Measurements from ENCODE around the gene FRY.

FRY gene

GRCh38 chr13:32175943-32176342 is 144.4 kb downstream of the FRY start:
- no peak for DNase-seq (ENCODE audit: low spot score)

DNA sequence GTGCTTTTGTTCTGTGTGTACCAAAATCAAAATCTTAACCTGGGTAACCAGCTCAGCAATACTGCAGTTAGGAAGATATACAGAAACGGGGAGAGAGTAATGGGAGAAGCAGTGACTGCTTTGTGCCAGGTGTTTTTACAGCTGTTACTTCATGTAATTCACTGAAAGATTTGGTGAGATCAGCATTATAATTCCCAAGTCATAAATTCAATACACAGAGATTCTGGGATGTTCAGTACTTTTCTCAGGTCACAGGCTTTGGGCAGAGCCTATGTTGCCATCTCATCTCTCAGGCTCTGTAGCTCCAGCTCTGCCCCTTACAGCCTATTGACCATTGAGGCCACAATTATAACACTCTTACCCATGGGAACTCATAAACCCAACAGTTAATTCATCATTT is 145.1 kb downstream of the FRY start:
- DNase-seq (ENCODE audit: low spot score), result no peak

- no peak for DNase-seq (ENCODE audit: low spot score)
Measured at GRCh38 chr13:32178763-32179162, 147.2 kb downstream of the FRY start.

DNA sequence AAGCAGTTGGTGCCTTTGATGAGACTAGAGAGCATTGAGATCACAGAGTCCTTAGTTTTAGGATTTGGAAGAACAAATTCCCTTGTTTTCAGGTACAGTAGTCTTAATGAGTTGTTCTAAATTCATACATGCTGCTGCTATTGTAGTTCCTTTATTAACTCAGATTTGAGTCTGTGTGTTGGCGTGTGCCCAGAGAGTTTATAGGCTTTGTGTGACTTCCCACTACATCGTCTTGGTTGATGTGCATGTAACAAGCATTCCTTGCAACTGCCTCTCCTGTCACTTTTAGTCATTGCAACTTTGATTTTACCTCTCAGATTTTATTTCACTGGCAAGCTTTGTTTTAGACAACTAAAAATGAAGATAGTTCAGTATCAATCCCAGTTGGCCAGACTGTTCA is 148.1 kb downstream of the FRY start:
- no peak for DNase-seq (ENCODE audit: low spot score)

DNA sequence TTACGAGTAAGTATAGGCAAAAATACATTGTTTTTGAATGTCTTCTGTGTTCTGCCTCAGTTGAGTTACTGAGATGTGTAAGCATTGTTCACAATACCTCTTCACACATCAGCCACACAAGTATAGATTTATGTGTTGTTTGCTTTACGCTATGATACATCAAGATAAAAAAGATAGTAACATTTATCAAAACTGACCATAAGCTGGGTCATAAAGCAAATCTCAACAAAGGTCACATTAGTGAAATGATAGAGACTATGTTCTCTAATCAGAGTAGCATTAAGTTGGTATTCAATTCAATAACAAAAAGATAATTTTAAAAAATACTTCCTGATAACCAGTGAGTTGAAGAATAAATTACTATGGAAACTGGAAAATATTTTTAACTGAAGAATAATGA is 156.1 kb downstream of the FRY start:
- DNase-seq (ENCODE audit: low spot score), result no peak

DNA sequence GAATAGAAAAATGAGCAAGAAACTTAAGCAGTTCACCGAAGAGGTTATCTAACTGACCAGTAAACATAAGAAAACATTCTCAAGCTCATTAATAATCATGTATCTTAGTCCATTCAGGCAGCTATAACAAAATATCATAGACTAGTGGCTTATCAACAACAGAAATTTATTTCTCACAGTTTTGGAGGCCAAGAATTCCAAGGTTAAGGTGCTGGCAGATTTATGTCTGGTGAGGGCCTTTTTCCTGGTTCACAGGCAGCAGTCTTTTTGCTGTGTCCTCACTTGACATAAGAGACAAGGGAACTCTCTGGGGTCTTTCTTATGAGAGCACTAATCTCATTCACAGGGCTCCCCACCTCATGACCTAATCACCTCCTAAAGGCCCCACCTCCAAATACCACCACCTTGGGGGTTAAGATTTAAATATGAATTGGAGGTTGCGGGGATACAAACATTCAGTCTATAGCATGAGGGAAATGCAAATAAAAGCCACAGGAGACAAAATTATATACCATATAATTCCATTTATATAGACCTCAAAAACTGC is 160.0 kb downstream of the FRY start:
- DNase-seq (ENCODE audit: low spot score), result no peak

DNA sequence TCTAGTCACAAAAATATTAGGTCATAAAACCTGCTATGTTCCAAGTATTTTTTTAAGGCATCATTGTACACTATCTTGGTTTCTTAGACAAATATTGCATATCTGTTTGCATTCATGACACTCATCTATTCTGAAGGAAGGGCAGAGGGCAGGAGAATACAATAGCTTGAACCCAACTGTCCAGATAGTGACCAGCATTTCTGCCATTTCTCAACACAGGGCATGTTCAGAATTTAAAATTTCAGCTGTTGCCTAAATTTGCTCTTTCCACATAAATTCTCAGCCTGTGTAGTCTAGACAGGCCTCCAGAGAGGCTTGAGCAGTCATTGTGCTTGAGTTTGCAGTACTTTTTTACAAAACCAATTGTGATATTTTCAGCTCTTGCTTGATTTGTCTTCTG is 164.1 kb downstream of the FRY start:
- DNase-seq (ENCODE audit: low spot score), result no peak

GRCh38 chr13:32199168-32199567 is 167.6 kb downstream of the FRY start:
- no peak for DNase-seq (ENCODE audit: low spot score)

DNA sequence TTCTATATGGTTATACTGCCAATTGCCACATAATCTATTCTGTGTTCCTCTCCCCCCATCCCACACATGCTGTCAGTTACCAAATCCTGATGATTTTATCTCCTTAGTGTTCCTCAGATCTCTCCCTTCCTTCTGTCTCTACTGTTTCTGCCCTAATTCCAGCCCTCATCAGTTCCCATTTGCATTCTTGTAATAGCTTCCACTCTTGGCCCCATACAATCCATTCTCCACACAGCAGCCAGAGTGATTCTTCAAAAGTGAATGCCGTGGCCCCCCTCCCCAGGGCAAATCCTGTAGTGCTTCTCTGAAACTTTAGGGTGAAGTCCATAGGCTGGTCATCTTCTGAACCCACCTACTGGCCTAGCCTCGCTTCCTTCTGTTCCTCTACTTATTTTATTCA is 169.2 kb downstream of the FRY start:
- DNase-seq (ENCODE audit: low spot score), result no peak

- DNase-seq (ENCODE audit: low spot score), result no peak
Measured at GRCh38 chr13:32201809-32202208, 170.2 kb downstream of the FRY start.

- no peak for DNase-seq (ENCODE audit: low spot score)
Measured at GRCh38 chr13:32202268-32202667, 170.7 kb downstream of the FRY start.

- no peak for DNase-seq (ENCODE audit: low spot score)
Measured at GRCh38 chr13:32203221-32203620, 171.6 kb downstream of the FRY start.

DNA sequence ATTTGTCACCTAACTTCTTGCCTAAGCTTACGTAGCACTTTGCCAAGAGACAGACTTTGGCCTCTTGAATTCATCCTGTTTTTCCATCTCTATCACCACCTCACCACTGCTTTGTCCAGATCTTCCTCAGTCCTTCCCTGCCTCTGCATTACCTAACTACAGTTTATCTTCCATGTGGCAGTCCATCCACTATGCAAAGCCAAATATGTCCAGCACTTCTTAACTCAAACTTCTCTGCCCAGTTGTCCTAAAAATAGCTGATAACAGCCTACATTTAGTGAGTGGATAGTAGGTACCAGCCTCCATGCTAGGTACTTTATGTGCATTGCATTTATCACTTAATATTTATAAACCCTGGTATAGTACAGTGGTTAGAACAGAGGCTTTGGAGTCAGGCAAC is 172.2 kb downstream of the FRY start:
- no peak for DNase-seq (ENCODE audit: low spot score)

GRCh38 chr13:32205431-32206096 is 174.0 kb downstream of the FRY start:
- no peak for DNase-seq (ENCODE audit: low spot score)

DNA sequence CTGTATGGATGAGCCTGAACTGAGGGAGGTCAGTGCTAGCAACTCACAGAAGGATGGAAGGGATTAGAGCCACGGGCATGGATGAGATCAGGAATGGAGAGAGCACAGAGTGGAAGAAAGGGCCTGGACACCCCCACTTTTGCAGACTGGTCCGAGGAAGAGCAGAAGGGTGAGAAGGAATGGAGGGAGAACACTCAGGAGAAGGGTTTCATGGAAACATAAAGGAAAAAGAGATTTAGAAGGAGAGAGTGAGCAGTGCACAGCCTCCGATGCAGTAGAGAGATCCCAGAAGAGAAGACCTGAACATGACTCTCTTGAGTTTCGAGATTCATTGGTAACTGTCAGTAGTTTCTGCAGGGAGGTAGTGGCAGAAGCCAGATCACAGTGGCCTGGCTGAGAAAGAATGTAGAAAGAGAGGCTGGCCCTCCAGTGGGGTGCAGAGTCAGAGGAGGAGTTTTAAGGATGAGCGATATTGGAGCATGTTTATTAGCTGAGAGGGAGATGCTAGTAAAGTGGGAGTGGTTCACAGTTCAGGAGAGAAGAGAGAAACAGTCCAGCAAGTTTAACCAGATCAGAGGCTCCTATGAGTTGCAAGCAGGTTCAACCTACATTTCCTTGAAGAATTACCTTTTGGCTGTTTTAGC is 174.6 kb downstream of the FRY start:
- no peak for DNase-seq (ENCODE audit: low spot score)

GRCh38 chr13:32208860-32209259 is 177.3 kb downstream of the FRY start:
- DNase-seq (ENCODE audit: low spot score), result no peak

GRCh38 chr13:32209652-32210051 is 178.1 kb downstream of the FRY start:
- DNase-seq (ENCODE audit: low spot score), result no peak

- no peak for DNase-seq (ENCODE audit: low spot score)
Measured at GRCh38 chr13:32210101-32210500, 178.5 kb downstream of the FRY start.

GRCh38 chr13:32211813-32212212 is 180.2 kb downstream of the FRY start:
- DNase-seq (ENCODE audit: low spot score), result no peak

DNA sequence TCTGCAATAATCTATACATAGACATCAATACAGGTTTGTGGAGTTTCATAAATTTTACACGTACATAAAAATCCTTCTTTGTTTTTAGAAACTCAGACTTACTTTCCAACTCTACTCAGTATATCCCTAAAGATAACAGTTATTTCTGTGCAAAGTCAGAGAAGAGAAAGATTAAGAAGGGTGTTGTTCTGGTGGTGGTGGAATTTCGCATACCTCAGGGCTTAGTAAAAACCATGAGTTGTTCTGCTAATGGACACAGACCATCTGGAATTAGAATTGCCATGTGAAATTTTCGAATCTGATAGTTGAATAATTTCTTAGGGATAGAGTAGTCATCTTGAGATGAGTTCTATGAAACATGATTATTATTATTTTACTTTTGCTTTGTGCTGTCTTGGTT is 180.8 kb downstream of the FRY start:
- no peak for DNase-seq (ENCODE audit: low spot score)

GRCh38 chr13:32213626-32214025 is 182.1 kb downstream of the FRY start:
- no peak for DNase-seq (ENCODE audit: low spot score)

GRCh38 chr13:32214071-32214470 is 182.5 kb downstream of the FRY start:
- no peak for DNase-seq (ENCODE audit: low spot score)

- DNase-seq (ENCODE audit: low spot score), result no peak
Measured at GRCh38 chr13:32216281-32216680, 184.7 kb downstream of the FRY start.
